Hematopoietic multipotent progenitor cell treated with erythropoietin and hydrocortisone succinate and interleukin-3 and kit ligand, for 15 days (in vitro differentiated cells): ENCODE results near the gene CENPU.
"Not testable (repeated sequence)": the region's sequence is repeated elsewhere in the genome, so short reads cannot be mapped to it uniquely, and the experiment has no call there.

Source experiments
- DNase-seq: peaks from one replicate; pipeline ENCODE4 v3.0.0-alpha.2; 2015; ENCODE audit warnings: low spot score

CENPU gene

GRCh38 chr4:184733654-184734524, at the start of gene CENPU:
Gene CENPU, minus strand, starts transcription at chr4:184734096. Its CDS starts 34 bp downstream, at chr4:184734062.
- peak; percentile 95 for DNase-seq

- DNase-seq = no peak
Measured at GRCh38 chr4:184782731-184783373, 49.0 kb upstream of the CENPU start.

GRCh38 chr4:184779160-184779559, 45.3 kb upstream of the CENPU start:
- DNase-seq = not testable (repeated sequence)

GRCh38 chr4:184778325-184778724, 44.4 kb upstream of the CENPU start:
- DNase-seq = no peak

- no peak for DNase-seq
Measured at GRCh38 chr4:184776821-184777220, 42.9 kb upstream of the CENPU start.

- no peak for DNase-seq
Measured at GRCh38 chr4:184775854-184776555, 42.1 kb upstream of the CENPU start.

- DNase-seq = no peak
Measured at GRCh38 chr4:184774152-184774551, 40.3 kb upstream of the CENPU start.

GRCh38 chr4:184771416-184771815, 37.5 kb upstream of the CENPU start:
- DNase-seq = no peak

GRCh38 chr4:184769141-184769765, 35.4 kb upstream of the CENPU start:
- no peak for DNase-seq

GRCh38 chr4:184768296-184768695, 34.4 kb upstream of the CENPU start:
- no peak for DNase-seq

- no peak for DNase-seq
Measured at GRCh38 chr4:184766446-184766845, 32.5 kb upstream of the CENPU start.

- DNase-seq = no peak
Measured at GRCh38 chr4:184765473-184766340, 31.8 kb upstream of the CENPU start.

GRCh38 chr4:184764601-184765000, 30.7 kb upstream of the CENPU start:
- no peak for DNase-seq

GRCh38 chr4:184763150-184763780, 29.4 kb upstream of the CENPU start:
- no peak for DNase-seq

GRCh38 chr4:184762100-184762499, 28.2 kb upstream of the CENPU start:
- DNase-seq = peak; percentile 40

GRCh38 chr4:184760681-184761080, 26.8 kb upstream of the CENPU start:
- no peak for DNase-seq

- no peak for DNase-seq
Measured at GRCh38 chr4:184757810-184758209, 23.9 kb upstream of the CENPU start.

- DNase-seq = no peak
Measured at GRCh38 chr4:184756399-184756798, 22.5 kb upstream of the CENPU start.

GRCh38 chr4:184755278-184755677, 21.4 kb upstream of the CENPU start:
- no peak for DNase-seq

GRCh38 chr4:184752496-184753275, 18.8 kb upstream of the CENPU start:
- no peak for DNase-seq
